Hepatocyte (in vitro differentiated cells): ENCODE data around the gene ABCD4. TPM values are rescaled to one million over a fixed set of nuclear protein-coding genes. Genes with fewer than 3 reads are reported as not detected.
"Not testable (repeated sequence)": the region's sequence is repeated elsewhere in the genome, so short reads cannot be mapped to it uniquely, and the experiment has no call there.

ENCODE experiments used
- DNase-seq: peaks from one replicate; pipeline ENCODE4 v3.0.0-alpha.2; 2016; ENCODE audit warnings: low spot score
- H2AFZ ChIP-seq: fragments of 200-600 bp; sonication (generic); 2 replicates; pipeline ENCODE4 v1.6.0; 2016; ENCODE audit warnings: antibody characterized with exemption, mild to moderate bottlenecking
- H3K27ac ChIP-seq: fragments of 200-600 bp; sonication (generic); 2 replicates; pipeline ENCODE4 v1.5.1; 2016; ENCODE audit warnings: mild to moderate bottlenecking
- H3K27me3 ChIP-seq: fragments of 200-600 bp; sonication (generic); 2 replicates; pipeline ENCODE4 v1.6.1; 2016
- H3K36me3 ChIP-seq: fragments of 200-600 bp; sonication (generic); replicated peaks from 2 replicates; pipeline ENCODE4 v1.5.1; 2016; ENCODE audit warnings: low read depth; ENCODE audit not compliant: insufficient read depth
- H3K4me1 ChIP-seq: fragments of 200-600 bp; sonication (generic); 2 replicates; pipeline ENCODE4 v1.5.1; 2016; ENCODE audit warnings: mild to moderate bottlenecking, moderate library complexity; ENCODE audit not compliant: insufficient read depth
- H3K4me2 ChIP-seq: fragments of 200-600 bp; sonication (generic); 2 replicates; pipeline ENCODE4 v1.6.0; 2016
- H3K4me3 ChIP-seq: fragments of 200-600 bp; sonication (generic); 2 replicates; pipeline ENCODE4 v1.5.1; 2016; ENCODE audit warnings: mild to moderate bottlenecking
- H3K79me2 ChIP-seq: fragments of 200-600 bp; sonication (generic); 2 replicates; pipeline ENCODE4 v1.6.0; 2017; ENCODE audit warnings: mild to moderate bottlenecking
- H3K9me2 ChIP-seq: fragments of 200-600 bp; sonication (generic); replicated peaks from 2 replicates; pipeline ENCODE4 v1.6.0; 2017; ENCODE audit warnings: mild to moderate bottlenecking; ENCODE audit not compliant: insufficient read depth
- H3K9me3 ChIP-seq: fragments of 200-600 bp; sonication (generic); 2 replicates; pipeline ENCODE4 v1.5.1; 2016; ENCODE audit warnings: low read depth, mild to moderate bottlenecking
- H4K20me1 ChIP-seq: fragments of 200-600 bp; sonication (generic); 2 replicates; pipeline ENCODE4 v1.6.0; 2016; ENCODE audit warnings: mild to moderate bottlenecking; ENCODE audit not compliant: insufficient read depth, poor library complexity, severe bottlenecking
- EZH2 ChIP-seq: fragments of 200-600 bp; sonication (generic); IDR thresholded peaks from 2 replicates; pipeline ENCODE4 v1.6.1; 2016; ENCODE audit warnings: antibody characterized with exemption, mild to moderate bottlenecking, borderline replicate concordance
- EZH2phosphoT487 ChIP-seq: fragments of 200-600 bp; sonication (generic); IDR thresholded peaks from one replicate; pipeline ENCODE4 v1.6.1; 2018; ENCODE audit warnings: antibody characterized with exemption, mild to moderate bottlenecking, low read depth, moderate library complexity; ENCODE audit not compliant: unreplicated experiment, severe bottlenecking
- WGBS: methylation state at CpG from one replicate; pipeline ENCODE4 v1.1.6; 2016; ENCODE audit warnings: low lambda C conversion rate; ENCODE audit errors: missing lambda C conversion rate; 5-methylcytosine and 5-hydroxymethylcytosine counted together
- polyA plus RNA-seq: library from polyadenylated mRNA; unstranded; fragments of >200 nt; fragmentation: Nextera tagmentation; extraction: Ambion mirVana; gene quantifications from 2 replicates; pipeline ENCODE4 v1.2.1, GENCODE V29; 2016
- total RNA-seq: library from RNA; depleted of rRNA; stranded (reverse); fragments of >200 nt; gene quantifications from 2 replicates; pipeline ENCODE4 v1.2.3, GENCODE V29; 2014
- TF ChIP-seq, protein P1 (sequence below): fragments of 200-600 bp; sonication (generic); IDR thresholded peaks from 2 replicates; pipeline ENCODE4 v1.5.1; 2016; ENCODE audit warnings: antibody characterized with exemption, mild to moderate bottlenecking; ENCODE audit not compliant: poor library complexity

Gene ABCD4
- total and polyA plus RNA-seq, 2 experiments from 2014 or later, result 44.0 to 71.9 TPM

DNA sequence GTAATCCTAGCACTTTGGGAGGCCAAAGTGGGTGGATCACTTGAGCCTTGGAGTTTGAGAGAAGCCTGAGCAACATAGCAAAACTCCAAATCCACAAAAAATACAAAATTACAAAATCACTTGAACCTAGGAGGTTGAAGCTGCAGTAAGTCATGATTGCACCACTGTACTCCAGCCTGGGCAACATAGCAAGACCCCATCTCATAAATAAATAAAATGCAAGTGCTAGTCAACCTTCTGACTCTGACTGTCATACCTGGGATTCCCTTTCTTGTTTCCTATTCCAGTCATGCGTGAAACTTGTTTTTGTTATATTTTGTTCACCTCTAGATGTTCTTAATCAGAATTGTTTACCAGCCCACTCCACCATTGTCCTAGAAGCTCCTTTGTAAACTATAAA lies 31.4 kb downstream of the ABCD4 start:
- H3K4me3 ChIP-seq, result no peak overlapping the region
- H2AFZ ChIP-seq, result no peak overlapping the region
- no peaks in the 10 kb centered on the region for H3K27me3 ChIP-seq
- no peaks in the 10 kb centered on the region for H4K20me1 ChIP-seq
- no peaks in the 10 kb centered on the region for H3K9me3 ChIP-seq
- DNase-seq, result no peak
- no peaks in the 10 kb centered on the region for H3K9me2 ChIP-seq
- no peaks in the 10 kb centered on the region for H3K36me3 ChIP-seq
- H3K79me2 ChIP-seq, result no peaks in the 10 kb centered on the region
- 92% methylated on average over 1 of the region's 1 CpG for WGBS
- H3K4me1 ChIP-seq, result no peaks in the 10 kb centered on the region
- no peak overlapping the region for H3K4me2 ChIP-seq
- TF ChIP-seq EZH2phosphoT487, result no peak
- no peak for TF ChIP-seq EZH2
- TF ChIP-seq, protein P1, sequence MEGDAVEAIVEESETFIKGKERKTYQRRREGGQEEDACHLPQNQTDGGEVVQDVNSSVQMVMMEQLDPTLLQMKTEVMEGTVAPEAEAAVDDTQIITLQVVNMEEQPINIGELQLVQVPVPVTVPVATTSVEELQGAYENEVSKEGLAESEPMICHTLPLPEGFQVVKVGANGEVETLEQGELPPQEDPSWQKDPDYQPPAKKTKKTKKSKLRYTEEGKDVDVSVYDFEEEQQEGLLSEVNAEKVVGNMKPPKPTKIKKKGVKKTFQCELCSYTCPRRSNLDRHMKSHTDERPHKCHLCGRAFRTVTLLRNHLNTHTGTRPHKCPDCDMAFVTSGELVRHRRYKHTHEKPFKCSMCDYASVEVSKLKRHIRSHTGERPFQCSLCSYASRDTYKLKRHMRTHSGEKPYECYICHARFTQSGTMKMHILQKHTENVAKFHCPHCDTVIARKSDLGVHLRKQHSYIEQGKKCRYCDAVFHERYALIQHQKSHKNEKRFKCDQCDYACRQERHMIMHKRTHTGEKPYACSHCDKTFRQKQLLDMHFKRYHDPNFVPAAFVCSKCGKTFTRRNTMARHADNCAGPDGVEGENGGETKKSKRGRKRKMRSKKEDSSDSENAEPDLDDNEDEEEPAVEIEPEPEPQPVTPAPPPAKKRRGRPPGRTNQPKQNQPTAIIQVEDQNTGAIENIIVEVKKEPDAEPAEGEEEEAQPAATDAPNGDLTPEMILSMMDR, result no peak
- no peak overlapping the region for H3K27ac ChIP-seq

- not testable (repeated sequence) for H3K4me2 ChIP-seq, H3K27ac ChIP-seq
- WGBS, result 77% methylated on average over 14 of the region's 14 CpGs
Observed at GRCh38 chr14:74270382-74271177, 32.2 kb downstream of the ABCD4 start.

DNA sequence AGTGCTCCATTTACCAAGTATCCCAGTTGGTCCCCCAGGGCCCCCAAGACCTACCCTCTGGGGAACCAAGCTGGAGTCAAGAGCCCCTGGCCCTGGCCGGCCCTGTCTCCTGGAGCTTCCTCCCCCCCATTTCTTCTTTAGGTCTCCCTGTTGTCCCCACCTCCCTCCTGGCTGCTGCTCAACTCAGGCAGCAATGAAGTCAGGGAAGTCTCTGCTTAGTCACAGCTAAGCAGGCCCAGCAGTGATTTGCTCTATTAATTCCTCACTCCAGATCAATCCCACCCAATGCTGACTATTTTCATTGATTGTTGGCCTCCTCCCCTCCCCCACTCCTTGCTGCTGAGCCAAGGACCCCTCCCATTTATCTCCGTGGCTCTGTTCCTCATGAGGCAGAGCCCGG lies 35.1 kb downstream of the ABCD4 start:
- H3K79me2 ChIP-seq, result no peaks in the 10 kb centered on the region
- H3K27ac ChIP-seq, result no peak overlapping the region
- H3K4me2 ChIP-seq, result no peak overlapping the region
- H3K4me3 ChIP-seq, result no peak overlapping the region
- H3K9me2 ChIP-seq, result no peaks in the 10 kb centered on the region
- H3K4me1 ChIP-seq, result no peaks in the 10 kb centered on the region
- TF ChIP-seq, protein P1, result no peak
- no peak for TF ChIP-seq EZH2
- TF ChIP-seq EZH2phosphoT487, result no peak
- no peaks in the 10 kb centered on the region for H3K27me3 ChIP-seq
- 67% methylated on average over 3 of the region's 3 CpGs for WGBS
- no peaks in the 10 kb centered on the region for H3K9me3 ChIP-seq
- no peaks in the 10 kb centered on the region for H4K20me1 ChIP-seq
- no peak for DNase-seq
- no peaks in the 10 kb centered on the region for H3K36me3 ChIP-seq
- no peak overlapping the region for H2AFZ ChIP-seq

More at GRCh38 chr14:74270382-74271177, 32.2 kb downstream of the ABCD4 start:
- not testable (repeated sequence) for H3K9me2 ChIP-seq, H3K4me1 ChIP-seq, H3K27me3 ChIP-seq, H3K4me3 ChIP-seq, H3K9me3 ChIP-seq, H2AFZ ChIP-seq, H3K79me2 ChIP-seq, DNase-seq, H3K36me3 ChIP-seq, H4K20me1 ChIP-seq

GRCh38 chr14:74265301-74265965 lies 37.3 kb downstream of the ABCD4 start:
- Histone ChIP-seq H4K20me1 (no peaks in the 10 kb centered on the region), H3K4me1 (no peaks in the 10 kb centered on the region), H3K4me2 (no peak overlapping the region), H3K9me2 (no peaks in the 10 kb centered on the region), H3K36me3 (no peaks in the 10 kb centered on the region), H2AFZ (no peak overlapping the region), H3K79me2 (no peaks in the 10 kb centered on the region), H3K9me3 (no peaks in the 10 kb centered on the region), H3K4me3 (no peak overlapping the region), H3K27me3 (no peaks in the 10 kb centered on the region), H3K27ac (no peak overlapping the region)
- WGBS, result 75% methylated on average over 13 of the region's 13 CpGs
- DNase-seq, result no peak
- TF ChIP-seq, protein P1, result no peak
- no peak for TF ChIP-seq EZH2
- TF ChIP-seq EZH2phosphoT487, result no peak
